ENCODE measurements around the gene IL1RAPL2.
A peak's percentile ranks its signal among the peaks of the same experiment; 100 is the strongest.

IL1RAPL2 gene

GRCh38 chrX:104564921-104565703 lies 887 bp upstream of the IL1RAPL2 start:
- no peak overlapping the region for H3K4me3 ChIP-seq (ENCODE audit: low read depth, low read length)
- no peak for TF ChIP-seq CTCF (IDR thresholded peaks at IDR 0.05; ENCODE audit: low read depth, low read length, missing control alignments)
- no peak for DNase-seq (ENCODE audit: low read depth)
- in situ Hi-C loops (cut with HindIII; ENCODE audit: low sequenced_read_pairs) = no loop called here

DNA sequence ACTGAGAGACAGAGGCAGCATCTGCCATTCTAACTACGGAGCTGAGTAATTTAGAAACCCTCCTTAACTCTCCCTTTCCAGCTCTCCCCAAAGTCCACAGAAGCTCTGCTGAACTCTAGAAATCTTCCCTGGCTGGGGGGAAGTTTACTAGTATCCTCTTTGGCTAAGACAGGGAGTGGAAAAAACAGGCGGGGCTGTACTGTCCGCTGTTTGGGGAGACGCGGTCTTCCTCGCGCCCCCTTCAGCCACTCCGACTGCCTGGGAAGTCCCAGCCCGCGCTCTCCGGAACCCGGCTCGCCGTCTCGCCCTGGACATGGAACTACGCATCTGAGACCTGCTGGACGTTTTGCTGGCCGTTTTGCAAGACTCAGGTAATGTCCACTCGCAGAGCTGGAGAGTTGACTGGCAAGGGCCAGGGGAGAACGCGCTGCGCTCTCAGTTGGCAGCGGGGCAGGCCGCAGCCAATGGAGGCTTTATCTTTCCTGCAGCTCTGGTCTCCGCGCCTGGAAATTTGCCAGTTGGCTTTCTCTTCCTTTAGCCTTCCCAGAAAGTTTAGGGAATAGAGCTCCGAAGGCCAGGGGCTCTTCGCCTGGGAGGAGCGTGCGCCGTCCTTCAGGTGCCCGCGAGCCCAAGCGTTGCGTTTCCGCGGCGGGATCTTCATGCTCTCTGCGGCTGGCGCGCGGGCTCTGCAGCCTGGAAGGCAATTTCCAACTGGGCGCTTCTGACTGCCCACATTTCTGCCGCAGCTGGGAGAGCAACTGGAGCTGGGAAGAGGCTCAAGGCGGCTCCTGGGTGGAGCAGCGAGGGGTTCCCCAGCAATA lies 892 bp downstream of the IL1RAPL2 start:
- peak overlapping the region; percentile 38 for H3K4me3 ChIP-seq (ENCODE audit: low read depth, low read length)
- no peak for DNase-seq (ENCODE audit: low read depth)
- in situ Hi-C loops (cut with HindIII; ENCODE audit: low sequenced_read_pairs) = no loop called here
- TF ChIP-seq CTCF (IDR thresholded peaks at IDR 0.05; ENCODE audit: low read depth, low read length, missing control alignments) = no peak

DNA sequence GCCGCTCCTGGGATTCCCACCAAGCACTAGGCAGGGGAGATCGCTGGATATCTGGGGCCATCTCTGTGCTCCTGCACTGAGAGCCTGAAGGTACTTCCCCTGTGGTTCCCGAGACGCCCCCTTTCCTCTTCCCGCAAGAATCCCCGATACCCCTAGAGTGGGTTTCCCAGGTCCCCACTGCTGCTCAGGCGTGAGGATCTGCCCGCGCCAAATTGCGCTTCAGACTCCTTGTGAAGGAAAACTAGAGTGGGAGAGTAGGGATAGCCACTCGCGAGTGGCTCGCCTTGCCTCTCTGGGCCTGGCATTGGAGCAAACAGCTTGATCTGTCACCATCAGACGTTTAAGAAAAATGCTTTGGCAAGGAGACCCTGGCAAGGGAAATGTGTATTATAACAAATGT lies 1.5 kb downstream of the IL1RAPL2 start:
- peak overlapping the region; percentile 38 for H3K4me3 ChIP-seq (ENCODE audit: low read depth, low read length)
- in situ Hi-C loops (cut with HindIII; ENCODE audit: low sequenced_read_pairs) = no loop called here
- DNase-seq (ENCODE audit: low read depth) = no peak
- no peak for TF ChIP-seq CTCF (IDR thresholded peaks at IDR 0.05; ENCODE audit: low read depth, low read length, missing control alignments)

DNA sequence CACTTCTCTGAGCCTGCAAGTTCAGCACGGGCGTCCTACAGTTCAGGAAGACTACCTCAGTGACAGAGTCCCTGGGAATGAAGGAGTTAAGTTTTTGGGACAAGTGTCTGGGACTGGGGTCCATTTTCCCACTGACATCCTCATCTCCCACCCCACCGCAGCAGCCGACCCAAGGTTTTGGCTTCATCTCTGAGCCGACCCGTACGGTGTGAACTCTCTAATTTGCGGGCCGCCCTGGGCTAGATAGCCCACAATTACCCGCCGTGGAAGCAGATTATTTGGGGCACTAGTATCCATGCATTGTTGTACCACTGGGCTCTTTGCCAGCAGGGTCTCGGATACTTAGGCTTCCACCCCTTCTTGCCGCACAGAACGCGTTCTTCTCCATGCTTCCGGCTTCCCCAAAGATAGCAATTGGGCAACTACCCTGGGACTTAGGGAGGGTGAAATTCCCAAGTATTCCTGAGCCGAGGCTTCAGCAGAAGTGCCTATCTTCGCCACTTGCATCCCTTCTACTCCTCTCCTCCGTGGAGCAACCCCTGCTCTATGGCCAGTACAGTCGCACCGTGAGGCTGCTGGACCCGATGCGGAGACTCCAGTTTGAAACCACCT lies 2.4 kb downstream of the IL1RAPL2 start:
- in situ Hi-C loops (cut with HindIII; ENCODE audit: low sequenced_read_pairs) = no loop called here
- no peak for TF ChIP-seq CTCF (IDR thresholded peaks at IDR 0.05; ENCODE audit: low read depth, low read length, missing control alignments)
- peak overlapping the region; percentile 4 for H3K4me3 ChIP-seq (ENCODE audit: low read depth, low read length)
- DNase-seq (ENCODE audit: low read depth) = no peak

- no peak for DNase-seq (ENCODE audit: low read depth)
- in situ Hi-C loops (cut with HindIII; ENCODE audit: low sequenced_read_pairs) = no loop called here
- no peak for TF ChIP-seq CTCF (IDR thresholded peaks at IDR 0.05; ENCODE audit: low read depth, low read length, missing control alignments)
- no peak overlapping the region for H3K4me3 ChIP-seq (ENCODE audit: low read depth, low read length)
These were observed 52.3 kb downstream of the IL1RAPL2 start for GRCh38 chrX:104618106-104618895.

DNA sequence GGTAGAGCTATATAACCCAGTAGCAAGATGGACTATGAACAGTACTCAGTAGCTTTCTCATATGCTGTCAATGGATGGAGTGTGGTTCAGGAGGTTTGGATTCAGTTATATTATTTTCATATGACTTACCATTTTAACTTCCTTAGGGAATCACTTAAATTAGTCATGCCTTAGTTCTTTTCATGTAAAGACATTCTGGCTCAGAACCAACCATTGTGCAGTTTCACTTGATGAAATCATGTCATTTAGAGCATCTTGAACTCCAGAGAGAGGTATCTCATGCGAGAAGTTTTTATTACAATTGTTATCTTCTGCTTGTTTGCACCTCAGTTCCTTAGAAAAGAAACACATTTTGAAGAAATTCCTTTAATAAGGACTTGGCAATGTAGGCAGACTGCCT lies 55.8 kb downstream of the IL1RAPL2 start:
- no peak for DNase-seq (ENCODE audit: low read depth)
- no peak overlapping the region for H3K4me3 ChIP-seq (ENCODE audit: low read depth, low read length)
- in situ Hi-C loops (cut with HindIII; ENCODE audit: low sequenced_read_pairs) = no loop called here
- no peak for TF ChIP-seq CTCF (IDR thresholded peaks at IDR 0.05; ENCODE audit: low read depth, low read length, missing control alignments)
